Measurements from ENCODE around the gene GTF3C1.

- no peak for TF ChIP-seq CTCF (IDR thresholded peaks at IDR 0.05)
- TF ChIP-seq EP300 (IDR thresholded peaks at IDR 0.05), result no peak
Observed at GRCh38 chr16:27595993-27596392, 46.3 kb upstream of the GTF3C1 start.
